HG03378 (cell line): ENCODE results near the gene MAPK1.
"Not testable (repeated sequence)": the region's sequence is repeated elsewhere in the genome, so short reads cannot be mapped to it uniquely, and the experiment has no call there.

Experiments used
- ATAC-seq: cut with Tn5 transposase; IDR thresholded peaks from one replicate; pipeline ENCODE4 v1.9.1; 2021; ENCODE audit warnings: mild to moderate bottlenecking, moderate library complexity; ENCODE audit not compliant: unreplicated experiment

Gene MAPK1

GRCh38 chr22:21793716-21794115 is 73.7 kb downstream of the MAPK1 start:
- ATAC-seq: not testable (repeated sequence)

GRCh38 chr22:21791635-21792625 is 75.5 kb downstream of the MAPK1 start:
- ATAC-seq: peak; percentile 70

- ATAC-seq: not testable (repeated sequence)
These were observed 76.4 kb downstream of the MAPK1 start for GRCh38 chr22:21790849-21791610.

- ATAC-seq: no peak
These were observed 77.1 kb downstream of the MAPK1 start for GRCh38 chr22:21790359-21790758.

DNA sequence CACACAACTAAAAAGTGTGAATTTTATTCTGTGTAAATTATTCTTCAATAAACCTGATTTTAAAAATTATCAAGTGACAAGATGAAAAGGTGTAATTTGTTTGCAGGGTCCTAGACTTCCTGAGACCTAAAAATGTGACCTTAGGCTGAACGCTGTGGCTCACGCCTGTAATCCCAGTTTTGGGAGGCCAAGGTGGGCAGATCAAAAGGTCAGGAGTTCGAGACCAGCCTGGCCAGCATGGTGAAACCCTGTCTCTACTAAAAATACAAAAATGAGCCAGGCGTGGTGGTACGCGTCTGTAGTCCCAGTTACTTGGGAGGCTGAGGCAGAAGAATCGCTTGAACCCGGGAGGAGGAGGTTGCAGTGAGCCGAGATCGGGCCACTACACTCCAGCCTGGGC is 79.9 kb downstream of the MAPK1 start:
- not testable (repeated sequence) for ATAC-seq

DNA sequence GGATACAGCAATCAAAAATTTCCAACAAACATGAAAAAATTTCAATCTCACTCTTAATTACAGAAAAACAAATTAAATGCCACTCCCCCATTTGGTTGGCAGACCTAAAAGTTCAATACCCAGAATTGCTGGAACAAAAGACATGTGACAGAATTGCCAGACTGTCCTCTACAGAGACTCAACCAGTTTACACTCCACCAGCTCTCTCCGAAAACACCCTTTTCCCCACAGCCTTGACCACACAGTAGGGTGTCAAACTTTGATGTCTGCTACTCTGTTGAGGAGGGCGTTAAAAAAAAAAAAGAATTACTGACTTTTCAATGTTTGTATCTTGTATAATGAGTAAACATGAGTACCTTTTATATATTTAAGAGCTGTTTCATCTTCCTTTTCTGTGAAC is 87.2 kb downstream of the MAPK1 start:
- no peak for ATAC-seq

- no peak for ATAC-seq
These were observed 88.0 kb downstream of the MAPK1 start for GRCh38 chr22:21779444-21779843.

DNA sequence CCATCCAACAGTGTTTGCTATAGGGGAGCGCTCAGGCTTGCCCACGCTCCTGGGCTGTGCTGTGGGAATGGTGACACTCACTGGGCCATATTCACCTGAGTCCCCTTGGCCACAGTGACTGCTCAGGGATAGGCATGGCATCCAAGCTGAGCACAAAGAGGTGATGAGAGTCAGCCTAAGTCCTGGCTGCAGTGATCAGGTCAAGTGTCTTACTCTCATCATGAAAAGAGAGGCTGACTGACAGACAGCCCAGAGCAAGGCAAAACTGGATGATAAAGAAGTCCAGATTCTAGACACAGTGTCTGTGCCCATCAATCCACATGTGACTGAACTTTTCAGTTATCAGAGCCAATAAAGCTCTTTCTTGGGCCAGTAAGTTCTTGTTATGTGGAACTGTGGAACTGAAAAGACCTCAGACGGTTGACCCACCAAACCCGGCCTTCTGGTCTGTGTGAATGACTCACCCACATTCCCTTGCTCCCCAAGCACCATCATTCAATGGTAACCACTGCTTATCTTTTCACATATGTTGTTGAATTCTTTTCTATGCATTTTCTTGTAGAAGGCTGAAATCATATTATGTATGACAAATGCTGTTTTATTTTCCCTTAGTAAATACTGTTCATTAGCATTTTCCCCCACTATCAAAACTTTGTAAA is 88.6 kb downstream of the MAPK1 start:
- no peak for ATAC-seq

DNA sequence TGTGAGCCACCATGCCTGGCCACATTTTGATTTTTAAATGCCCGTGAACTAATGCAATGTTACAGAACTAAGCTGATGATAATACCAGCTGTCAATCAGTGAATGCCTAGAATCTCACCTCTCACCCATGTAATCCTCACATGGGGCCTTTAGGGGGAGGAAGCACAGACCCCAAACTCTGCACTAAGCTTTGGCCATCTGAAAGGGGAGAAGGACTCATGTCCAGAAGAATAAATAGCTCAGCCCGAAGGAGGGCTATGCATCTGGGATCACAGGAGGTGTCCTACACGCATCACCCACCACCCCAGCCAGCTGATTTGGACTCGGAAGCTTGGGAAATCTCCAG is 95.8 kb downstream of the MAPK1 start:
- ATAC-seq: no peak

DNA sequence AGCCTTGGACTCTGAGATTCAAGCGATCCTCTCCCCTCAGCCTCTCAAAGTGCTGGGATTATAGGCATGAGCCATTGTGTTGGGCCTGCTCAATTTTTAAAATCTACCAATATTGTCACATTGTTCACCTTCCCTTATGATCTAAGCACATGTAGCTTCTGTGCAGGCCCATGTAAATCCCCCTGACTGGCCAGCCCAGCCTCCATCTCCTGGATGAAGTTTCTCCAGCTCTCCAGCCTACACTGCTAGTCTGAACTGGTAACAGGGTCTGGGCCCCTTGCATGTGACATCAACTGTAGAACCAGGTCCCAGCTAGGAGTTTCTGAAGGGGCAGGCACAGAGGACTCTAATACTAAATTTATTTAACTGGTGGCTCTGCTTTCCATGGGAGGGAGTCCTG is 99.0 kb downstream of the MAPK1 start:
- ATAC-seq: no peak

DNA sequence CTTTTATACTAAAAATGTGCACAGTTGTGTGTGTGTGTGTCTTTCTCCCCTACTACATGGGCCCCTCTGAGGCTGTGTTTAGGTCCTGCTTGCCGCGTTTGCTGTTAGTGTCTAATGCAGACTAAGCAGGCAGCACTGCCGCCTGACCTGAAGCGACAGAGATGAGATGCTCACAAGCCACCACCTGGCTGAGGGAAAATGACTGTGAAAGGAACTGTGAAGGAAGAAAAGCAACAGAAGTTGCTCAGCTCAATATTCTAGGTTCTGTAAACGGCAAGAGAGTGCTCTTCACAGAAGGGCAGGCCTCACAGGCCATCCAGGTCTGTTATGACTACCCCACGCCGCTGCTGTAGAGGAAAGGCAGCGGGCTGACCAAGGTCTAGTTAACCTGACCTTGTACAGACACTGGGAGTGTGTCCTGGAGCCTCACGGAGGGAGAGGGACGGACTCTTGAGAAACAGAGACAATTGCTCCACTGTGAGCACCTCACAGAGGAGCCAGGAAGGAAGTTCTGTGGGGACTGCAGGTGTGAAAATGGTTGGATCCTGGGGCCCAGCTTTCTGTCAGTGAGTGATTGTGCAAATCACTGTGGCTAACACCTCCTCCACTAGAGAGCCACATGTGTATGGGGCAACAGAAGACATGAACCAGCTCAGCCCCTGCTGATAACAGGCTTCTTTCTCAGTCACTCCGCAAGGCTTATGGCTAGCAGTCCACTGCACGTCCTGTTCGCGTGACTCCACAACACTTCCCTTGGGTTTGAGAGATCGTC is 100.6 kb downstream of the MAPK1 start:
- ATAC-seq: peak; percentile 52

DNA sequence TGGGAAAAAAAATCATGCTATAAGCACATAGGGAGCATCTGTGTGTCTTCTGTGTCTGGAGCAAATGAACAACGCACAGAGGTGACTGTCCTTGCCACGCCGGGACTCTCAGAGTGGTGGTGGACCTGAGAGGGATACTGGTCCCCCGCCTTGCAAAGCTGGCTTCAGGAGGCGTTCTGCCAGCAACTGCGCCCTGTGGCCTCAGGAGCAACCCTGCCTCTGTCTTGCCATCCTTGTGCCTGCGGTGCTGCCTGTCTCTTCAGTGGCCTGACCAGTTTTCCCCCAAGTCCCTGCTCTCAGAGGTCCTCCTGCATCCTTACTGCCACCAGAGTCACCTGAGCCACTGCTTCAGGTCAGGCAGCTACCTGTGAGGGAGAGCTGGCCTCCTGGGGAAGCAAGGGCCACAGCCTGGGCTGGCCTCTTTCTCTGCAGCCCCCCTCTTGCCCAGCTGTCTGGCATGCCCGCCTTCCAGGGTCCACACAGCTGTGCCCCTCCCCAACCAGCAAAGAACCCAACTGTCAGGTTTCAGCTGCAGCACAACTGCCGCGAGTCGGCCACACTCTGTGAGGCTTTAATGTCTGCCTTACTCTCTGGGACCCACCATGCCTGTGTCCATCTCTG is 101.4 kb downstream of the MAPK1 start:
- ATAC-seq: no peak

DNA sequence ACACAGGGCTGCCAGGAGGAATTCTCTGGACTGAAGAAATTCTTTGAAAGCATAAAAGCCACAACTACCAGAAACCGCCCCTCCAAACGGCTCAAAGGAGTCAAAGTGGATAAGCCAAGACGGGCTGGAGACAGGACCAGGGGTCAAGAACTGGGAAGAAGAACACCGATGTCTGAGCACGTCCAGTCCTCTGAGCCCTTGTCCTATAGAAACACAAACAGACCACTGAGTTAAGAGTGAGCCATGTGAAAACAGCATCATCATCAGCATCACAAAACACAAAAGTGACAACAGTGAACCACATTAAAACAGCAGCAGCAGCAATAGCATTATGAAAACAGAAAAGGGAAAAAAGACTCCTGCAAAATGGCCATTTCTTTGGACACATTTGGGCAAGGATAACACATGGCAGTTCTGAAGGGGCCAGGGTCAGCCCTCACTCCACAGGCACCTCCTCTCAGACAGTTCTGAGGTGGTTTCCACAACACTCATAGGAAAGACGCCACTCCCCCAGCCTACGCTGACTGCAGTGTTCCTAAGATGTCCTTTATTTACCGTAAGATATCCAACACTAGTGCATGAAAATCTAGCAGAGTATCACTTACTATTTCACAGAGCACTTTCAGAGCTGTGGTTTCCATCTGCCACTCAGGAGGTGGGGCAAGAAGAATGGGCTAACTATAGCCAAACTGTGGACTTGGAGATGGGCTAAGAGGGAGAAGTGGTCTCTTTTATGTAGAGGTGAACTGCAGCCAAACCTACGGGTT is 103.2 kb downstream of the MAPK1 start:
- ATAC-seq: no peak

GRCh38 chr22:21762712-21763581 is 104.5 kb downstream of the MAPK1 start:
- no peak for ATAC-seq

- no peak for ATAC-seq
These were observed 105.3 kb downstream of the MAPK1 start for GRCh38 chr22:21761994-21762680.

DNA sequence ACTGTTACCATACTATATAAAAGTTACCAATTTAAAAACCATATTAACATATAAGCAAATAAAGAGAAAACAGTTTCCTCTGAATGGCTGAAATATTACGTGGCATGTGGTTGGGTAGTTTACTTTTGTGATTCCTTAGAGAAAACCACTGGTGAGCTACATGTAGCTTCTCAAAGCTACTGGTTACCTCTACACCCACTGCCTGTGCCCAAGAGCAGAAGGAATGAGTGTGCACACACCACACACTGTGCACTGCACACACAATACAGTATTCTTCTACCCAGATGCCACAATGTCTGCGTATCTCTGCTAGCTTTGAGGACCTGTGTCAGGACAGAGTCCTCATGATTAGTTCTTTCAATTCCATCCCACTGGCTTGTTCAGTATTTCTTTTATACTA is 106.4 kb downstream of the MAPK1 start:
- ATAC-seq: no peak

DNA sequence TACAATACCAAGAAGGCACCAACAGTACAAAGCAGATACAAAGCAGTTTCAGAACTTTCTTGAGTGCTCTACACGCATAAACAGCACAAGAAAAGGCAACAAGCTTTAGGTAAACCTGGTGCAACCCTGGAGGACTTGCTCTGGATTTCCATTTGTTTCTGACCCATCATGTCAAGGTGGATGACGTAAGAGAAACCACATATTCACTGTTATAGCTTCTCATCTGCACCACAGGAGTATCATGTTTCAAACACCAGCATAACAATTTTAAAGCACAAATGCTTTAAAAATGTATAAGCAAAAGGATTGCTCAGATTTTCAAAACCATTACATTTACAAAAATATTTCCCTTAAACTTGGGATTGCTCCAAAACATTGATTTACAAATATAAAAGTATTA is 106.8 kb downstream of the MAPK1 start:
- ATAC-seq: no peak
